Islet precursor cell (in vitro differentiated cells): Measurements from ENCODE around the gene JPT2.

Experiments used
- DNase-seq: peaks from one replicate; pipeline ENCODE4 v3.0.0-alpha.2; 2018

JPT2 gene

GRCh38 chr16:1740781-1741490 lies 62.9 kb downstream of the JPT2 start:
- peak; percentile 46 for DNase-seq

DNA sequence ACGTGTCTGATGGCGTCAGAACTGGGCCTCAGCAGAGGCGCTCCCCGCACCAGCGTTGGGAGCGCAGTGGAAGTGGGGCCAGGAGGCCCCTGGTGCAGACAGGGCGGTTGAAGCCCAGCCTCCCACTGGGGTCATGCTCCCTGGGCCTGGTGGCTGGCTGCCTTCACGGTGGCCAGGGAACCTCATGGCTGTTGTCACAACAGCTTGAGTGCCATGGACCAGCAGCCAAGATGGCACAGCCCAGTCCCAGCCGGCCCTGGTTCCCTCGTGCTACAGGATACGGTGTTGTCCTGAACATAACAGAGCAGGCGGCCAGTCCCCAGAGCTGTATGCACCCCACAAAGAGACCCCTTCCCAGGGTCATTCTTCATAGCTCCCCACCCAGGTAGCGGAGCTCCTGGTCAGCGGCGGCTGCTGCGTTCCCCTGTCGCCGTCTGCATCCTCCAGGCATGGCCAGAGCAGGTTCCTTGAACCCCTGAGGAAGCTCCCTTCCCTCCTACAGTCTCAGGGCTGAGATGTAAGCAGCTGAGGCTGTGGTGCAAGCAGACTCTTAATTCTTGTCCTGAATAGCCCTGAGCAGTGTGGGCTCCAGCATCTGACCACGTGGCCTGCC lies 63.6 kb downstream of the JPT2 start:
- DNase-seq, result no peak

- DNase-seq, result peak; percentile 50
These were observed 65.6 kb downstream of the JPT2 start for GRCh38 chr16:1743376-1744337.

- peak; percentile 60 for DNase-seq
These were observed 66.3 kb downstream of the JPT2 start for GRCh38 chr16:1744338-1744840.

GRCh38 chr16:1745181-1745899 lies 67.3 kb downstream of the JPT2 start:
- DNase-seq, result peak; percentile 96

GRCh38 chr16:1745900-1746692 lies 68.0 kb downstream of the JPT2 start:
- DNase-seq, result peak; percentile 91

DNA sequence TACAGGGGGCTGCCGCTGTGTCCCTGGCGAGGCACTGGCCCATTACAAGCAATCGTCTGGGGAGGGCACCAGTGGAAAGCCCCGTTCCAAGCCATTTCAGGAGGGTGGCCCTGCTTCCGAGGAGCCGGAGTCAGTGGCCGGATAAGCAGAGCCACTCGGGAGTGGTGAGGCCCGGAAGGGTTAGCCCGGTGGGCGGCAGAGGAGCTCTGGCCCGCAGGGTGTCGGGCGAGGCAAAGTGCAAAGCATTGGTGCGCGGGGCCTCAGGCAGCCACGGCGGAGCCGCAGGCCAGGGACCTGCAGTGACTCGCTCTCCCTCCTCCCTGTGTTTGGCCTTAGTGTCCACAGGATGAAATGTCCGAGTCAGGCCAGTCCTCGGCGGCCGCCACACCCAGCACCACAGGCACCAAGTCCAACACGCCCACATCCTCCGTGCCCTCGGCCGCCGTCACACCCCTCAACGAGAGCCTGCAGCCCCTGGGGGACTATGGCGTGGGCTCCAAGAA lies 68.7 kb downstream of the JPT2 start:
- no peak for DNase-seq

- no peak for DNase-seq
These were observed 69.9 kb downstream of the JPT2 start for GRCh38 chr16:1747934-1748333.

GRCh38 chr16:1749152-1750117 lies 71.4 kb downstream of the JPT2 start:
- DNase-seq, result no peak
